SK-N-SH (cell line): Measurements from ENCODE around the gene TOGARAM2. TPM values are rescaled to one million over a fixed set of nuclear protein-coding genes. Genes with fewer than 3 reads are reported as not detected.

Experiments used
- CTCF ChIA-PET: fragments of 300-600, 350-600 bp; formaldehyde crosslinking; extraction: SDS; loops from one replicate; lab custom pipeline; 2021; lab: Yijun Ruan, JAX
- POLR2A ChIA-PET: fragments of 350-600 bp; sonication (Branson Sonifier 250); formaldehyde crosslinking; extraction: SDS; loops from one replicate; lab custom pipeline; 2020; ENCODE audit warnings: antibody characterized with exemption, inconsistent platforms; lab: Yijun Ruan, JAX
- DNase-seq: peaks from one replicate; pipeline ENCODE4 v3.0.0; 2012
- H2AFZ ChIP-seq: fragments of 200-600 bp; sonication (generic); 2 replicates; pipeline ENCODE4 v1.8.1; 2016; ENCODE audit warnings: antibody characterized with exemption, mild to moderate bottlenecking, low read depth
- H3F3A ChIP-seq: fragments of 200-600 bp; sonication (generic); replicated peaks from 2 replicates; pipeline ENCODE3; 2016; ENCODE audit warnings: antibody characterized with exemption, mild to moderate bottlenecking; ENCODE audit not compliant: insufficient read depth
- H3K27ac ChIP-seq, 2 experiments: fragments of 200-500 bp in 1 of 2; fragments of 200-600 bp in 1 of 2; sonication (Bioruptor generic) in 1 of 2; sonication (generic), shearing (Covaris generic) in 1 of 2; 2 replicates each; pipeline versions ENCODE4 v1.5.1 to v1.6.1; 2014 to 2016; ENCODE audit warnings: low read depth in 2 of 2, inconsistent platforms in 1 of 2, low read length in 1 of 2, mild to moderate bottlenecking in 1 of 2, mixed read lengths in 1 of 2
- H3K27me3 ChIP-seq: fragments of 200-600 bp; sonication (generic), shearing (Covaris generic); 2 replicates; pipeline ENCODE4 v1.6.1; 2016; ENCODE audit warnings: mixed run types; ENCODE audit not compliant: insufficient read depth
- H3K36me3 ChIP-seq, 2 experiments: fragments of 200-500 bp in 1 of 2; fragments of 200-600 bp in 1 of 2; sonication (Bioruptor generic) in 1 of 2; sonication (generic) in 1 of 2; replicated peaks in 1 of 2; 2 replicates each; pipeline versions ENCODE3 to v1.5.1; 2014 to 2016; ENCODE audit warnings: low read length in 1 of 2, mild to moderate bottlenecking in 1 of 2; ENCODE audit not compliant: insufficient read depth in 2 of 2, control insufficient read depth in 1 of 2
- H3K4me1 ChIP-seq, 2 experiments: fragments of 200-500 bp in 1 of 2; fragments of 200-600 bp in 1 of 2; sonication (Bioruptor generic) in 1 of 2; sonication (generic), shearing (Covaris generic) in 1 of 2; 2 replicates each; pipeline versions ENCODE4 v1.5.1 to v1.6.1; 2014 to 2016; ENCODE audit warnings: low read depth in 1 of 2, low read length in 1 of 2, mixed run types in 1 of 2; ENCODE audit not compliant: insufficient read depth in 2 of 2, control insufficient read depth in 1 of 2
- H3K4me2 ChIP-seq: fragments of 200-600 bp; sonication (generic), shearing (Covaris generic); 2 replicates; pipeline ENCODE4 v1.6.1; 2017; ENCODE audit warnings: mixed run types
- H3K4me3 ChIP-seq, 2 experiments: fragments of 200-500 bp in 1 of 2; fragments of 200-600 bp in 1 of 2; sonication (Bioruptor generic) in 1 of 2; sonication (generic), shearing (Covaris generic) in 1 of 2; 2 replicates each; pipeline versions ENCODE4 v1.5.1 to v1.8.1; 2014 to 2016; ENCODE audit warnings: low read depth in 2 of 2, inconsistent platforms in 1 of 2, low read length in 1 of 2, mild to moderate bottlenecking in 1 of 2, mixed read lengths in 1 of 2, moderate library complexity in 1 of 2
- H3K79me2 ChIP-seq: fragments of 200-600 bp; sonication (generic); 2 replicates; pipeline ENCODE4 v1.8.1; 2017; ENCODE audit warnings: mild to moderate bottlenecking; ENCODE audit not compliant: insufficient read depth
- H3K9ac ChIP-seq: fragments of 200-600 bp; sonication (generic); 2 replicates; pipeline ENCODE4 v1.6.1; 2017; ENCODE audit warnings: mixed run types
- H3K9me2 ChIP-seq: fragments of 200-600 bp; sonication (generic); 2 replicates; pipeline ENCODE4 v1.6.1; 2017; ENCODE audit warnings: mixed run types
- H3K9me3 ChIP-seq: fragments of 200-600 bp; sonication (generic); 2 replicates; pipeline ENCODE4 v1.6.1; 2017; ENCODE audit warnings: mixed run types, mild to moderate bottlenecking, moderate library complexity
- H4K20me1 ChIP-seq: fragments of 200-600 bp; sonication (generic); 2 replicates; pipeline ENCODE4 v1.6.1; 2017; ENCODE audit warnings: mild to moderate bottlenecking, mixed run types; ENCODE audit not compliant: insufficient read depth
- EP300 ChIP-seq, 2 experiments: IDR thresholded peaks; 2 replicates each; pipeline versions ENCODE4 v1.4.0 to v1.6.1; 2012; ENCODE audit warnings: borderline replicate concordance in 1 of 2, low read depth in 1 of 2, low read length in 1 of 2
- EZH2phosphoT487 ChIP-seq: fragments of 200-600 bp; sonication (generic); IDR thresholded peaks from 2 replicates; pipeline ENCODE4 v1.6.1; 2017; ENCODE audit warnings: low read depth, mixed run types, mild to moderate bottlenecking, antibody characterized with exemption, moderate library complexity, borderline replicate concordance
- FOXJ3 ChIP-seq: sonication (generic); formaldehyde crosslinking; IDR thresholded peaks from 2 replicates; pipeline ENCODE4 v1.5.1; 2020; ENCODE audit warnings: mild to moderate bottlenecking, missing genetic modification reagents
- GABPA ChIP-seq: IDR thresholded peaks from 2 replicates; pipeline ENCODE4 v1.4.0; 2012; ENCODE audit warnings: low read depth, mild to moderate bottlenecking
- NRF1 ChIP-seq: IDR thresholded peaks from 2 replicates; pipeline ENCODE4 v1.6.1; 2012; ENCODE audit warnings: low read depth, mild to moderate bottlenecking, low read length
- RAD21 ChIP-seq: IDR thresholded peaks from 2 replicates; pipeline ENCODE4 v1.6.1; 2012; ENCODE audit warnings: mild to moderate bottlenecking, low read length
- RFX5 ChIP-seq: IDR thresholded peaks from 2 replicates; pipeline ENCODE4 v1.6.1; 2012; ENCODE audit warnings: mild to moderate bottlenecking, improper control_type of control experiment, low read length
- SMC3 ChIP-seq: IDR thresholded peaks from 2 replicates; pipeline ENCODE4 v1.6.1; 2012; ENCODE audit warnings: low read depth, low read length, improper control_type of control experiment
- TAF1 ChIP-seq: IDR thresholded peaks from 2 replicates; pipeline ENCODE4 v1.6.1; 2012; ENCODE audit warnings: low read depth, mild to moderate bottlenecking, low read length, moderate library complexity, borderline replicate concordance
- TCF12 ChIP-seq: IDR thresholded peaks from 2 replicates; pipeline ENCODE4 v1.4.0; 2012
- TEAD4 ChIP-seq: IDR thresholded peaks from 2 replicates; pipeline ENCODE4 v1.4.0; 2012; ENCODE audit warnings: mild to moderate bottlenecking, borderline replicate concordance; ENCODE audit not compliant: insufficient read depth
- WGBS: methylation state at CpG from one replicate; pipeline ENCODE4 v1.1.6; 2017; ENCODE audit warnings: low lambda C conversion rate; 5-methylcytosine and 5-hydroxymethylcytosine counted together
- polyA plus RNA-seq, 3 experiments: library from polyadenylated mRNA; depleted of rRNA; stranded (reverse); fragments of >200 nt; gene quantifications; 2 replicates each; pipeline ENCODE4 v1.2.3, GENCODE V29; 2012
- TF ChIP-seq, protein P1 (sequence below): IDR thresholded peaks from 2 replicates; pipeline ENCODE4 v1.4.0; 2012; ENCODE audit warnings: low read depth, borderline replicate concordance
- TF ChIP-seq, protein P2 (sequence below): IDR thresholded peaks from 2 replicates; pipeline ENCODE4 v1.4.0; 2012; ENCODE audit warnings: low read depth, borderline replicate concordance

Gene TOGARAM2
- polyA plus RNA-seq, 1 of the 3 experiments (the other 2 are of a cell fraction), result 0.69 TPM

DNA sequence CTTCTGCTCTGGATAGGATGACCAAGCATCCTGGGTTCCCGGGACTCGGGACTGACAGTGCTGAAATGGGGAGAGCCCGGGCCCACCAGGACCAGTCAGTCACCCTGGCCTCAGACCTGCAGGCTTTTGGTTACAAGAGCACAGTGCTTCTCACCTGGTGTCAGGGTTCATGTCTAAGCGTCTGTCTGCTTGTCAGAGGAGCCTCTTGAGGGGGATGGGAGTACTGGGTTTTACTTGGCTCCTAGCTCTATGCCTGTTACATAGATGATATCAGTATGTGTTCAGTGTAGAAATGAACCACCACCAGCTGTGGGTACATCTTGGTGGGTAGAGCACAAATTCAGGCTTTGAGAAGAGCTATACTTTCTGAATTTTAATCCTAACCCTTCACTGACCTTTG, 63.4 kb downstream of the TOGARAM2 start:
- H3K36me3 ChIP-seq, result no peaks in the 10 kb centered on the region
- ChIA-PET CTCF (no interaction called here), POLR2A (no interaction called here)
- H3K27ac ChIP-seq, result no peak overlapping the region
- TF ChIP-seq GABPA (no peak), EZH2phosphoT487 (no peak), TAF1 (no peak), RAD21 (no peak), TCF12 (no peak), TEAD4 (no peak), RFX5 (no peak), EP300 (IDR thresholded peaks at IDR 0.05; ENCODE audit: borderline replicate concordance in 1 of 2, low read depth in 1 of 2, low read length in 1 of 2) (no peak), SMC3 (no peak), FOXJ3 (no peak)
- TF ChIP-seq, protein P1, sequence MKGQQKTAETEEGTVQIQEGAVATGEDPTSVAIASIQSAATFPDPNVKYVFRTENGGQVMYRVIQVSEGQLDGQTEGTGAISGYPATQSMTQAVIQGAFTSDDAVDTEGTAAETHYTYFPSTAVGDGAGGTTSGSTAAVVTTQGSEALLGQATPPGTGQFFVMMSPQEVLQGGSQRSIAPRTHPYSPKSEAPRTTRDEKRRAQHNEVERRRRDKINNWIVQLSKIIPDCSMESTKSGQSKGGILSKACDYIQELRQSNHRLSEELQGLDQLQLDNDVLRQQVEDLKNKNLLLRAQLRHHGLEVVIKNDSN, result no peak
- no peaks in the 10 kb centered on the region; the same call in 1 of the 2 replicates for H3K27me3 ChIP-seq
- H4K20me1 ChIP-seq, result no peaks in the 10 kb centered on the region
- DNase-seq, result no peak
- no peaks in the 10 kb centered on the region for H3F3A ChIP-seq
- WGBS, result 70% methylated on average over 4 of the region's 4 CpGs
- no peak overlapping the region for H3K4me2 ChIP-seq
- no peak overlapping the region for H3K9ac ChIP-seq
- peaks cover 0 to 23% of the 10 kb centered on the region in 2 experiments; a peak in 2 of 4 replicates for H3K4me1 ChIP-seq
- H3K9me2 ChIP-seq, result no peaks in the 10 kb centered on the region
- no peak overlapping the region for H2AFZ ChIP-seq
- H3K79me2 ChIP-seq, result no peaks in the 10 kb centered on the region
- H3K9me3 ChIP-seq, result no peaks in the 10 kb centered on the region
- no peak overlapping the region for H3K4me3 ChIP-seq

DNA sequence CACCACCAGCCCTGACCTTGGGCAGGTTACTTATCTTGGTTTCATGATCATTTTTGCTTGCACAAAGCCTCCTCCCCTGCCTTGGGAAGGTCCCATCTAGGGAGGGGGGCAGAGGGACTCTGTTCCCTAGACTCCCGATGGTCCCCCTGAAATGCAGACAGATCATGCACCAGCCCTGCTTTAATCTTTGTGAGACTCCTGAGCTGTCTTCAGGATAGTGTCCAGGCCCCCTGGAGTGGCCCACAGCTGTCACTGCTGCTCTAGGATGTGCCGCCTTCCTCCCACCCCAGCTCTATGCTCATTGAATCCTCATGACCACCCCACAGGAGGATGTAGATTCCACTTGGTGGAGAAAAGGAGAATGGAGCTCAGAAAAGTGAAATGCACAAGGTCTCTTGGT, 65.2 kb downstream of the TOGARAM2 start:
- Histone ChIP-seq H3K4me1 (peaks cover 0 to 20% of the 10 kb centered on the region in 2 experiments; a peak in 2 of 4 replicates), H3F3A (no peaks in the 10 kb centered on the region), H4K20me1 (no peaks in the 10 kb centered on the region), H2AFZ (no peak overlapping the region), H3K27me3 (peaks cover 5% of the 10 kb centered on the region; the same call in 1 of the 2 replicates), H3K27ac (no peak overlapping the region), H3K79me2 (no peaks in the 10 kb centered on the region), H3K4me3 (no peak overlapping the region), H3K9me3 (no peaks in the 10 kb centered on the region), H3K36me3 (no peaks in the 10 kb centered on the region), H3K4me2 (no peak overlapping the region), H3K9ac (no peak overlapping the region), H3K9me2 (no peaks in the 10 kb centered on the region)
- 80% methylated on average over 2 of the region's 2 CpGs for WGBS
- TF ChIP-seq, protein P2, sequence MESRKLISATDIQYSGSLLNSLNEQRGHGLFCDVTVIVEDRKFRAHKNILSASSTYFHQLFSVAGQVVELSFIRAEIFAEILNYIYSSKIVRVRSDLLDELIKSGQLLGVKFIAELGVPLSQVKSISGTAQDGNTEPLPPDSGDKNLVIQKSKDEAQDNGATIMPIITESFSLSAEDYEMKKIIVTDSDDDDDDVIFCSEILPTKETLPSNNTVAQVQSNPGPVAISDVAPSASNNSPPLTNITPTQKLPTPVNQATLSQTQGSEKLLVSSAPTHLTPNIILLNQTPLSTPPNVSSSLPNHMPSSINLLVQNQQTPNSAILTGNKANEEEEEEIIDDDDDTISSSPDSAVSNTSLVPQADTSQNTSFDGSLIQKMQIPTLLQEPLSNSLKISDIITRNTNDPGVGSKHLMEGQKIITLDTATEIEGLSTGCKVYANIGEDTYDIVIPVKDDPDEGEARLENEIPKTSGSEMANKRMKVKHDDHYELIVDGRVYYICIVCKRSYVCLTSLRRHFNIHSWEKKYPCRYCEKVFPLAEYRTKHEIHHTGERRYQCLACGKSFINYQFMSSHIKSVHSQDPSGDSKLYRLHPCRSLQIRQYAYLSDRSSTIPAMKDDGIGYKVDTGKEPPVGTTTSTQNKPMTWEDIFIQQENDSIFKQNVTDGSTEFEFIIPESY, result no peak
- TF ChIP-seq, protein P1, result no peak
- TF ChIP-seq NRF1, result no peak
- no peak for TF ChIP-seq EZH2phosphoT487
- ChIA-PET POLR2A (no interaction called here), CTCF (interaction anchor here (1.0 kb wide), 1 partner anchor 876 kb away, joined by 3 read pairs; no protein-coding TSS in a partner anchor)
- DNase-seq, result no peak
